Measurements from ENCODE around the gene TNPO2.

DNA sequence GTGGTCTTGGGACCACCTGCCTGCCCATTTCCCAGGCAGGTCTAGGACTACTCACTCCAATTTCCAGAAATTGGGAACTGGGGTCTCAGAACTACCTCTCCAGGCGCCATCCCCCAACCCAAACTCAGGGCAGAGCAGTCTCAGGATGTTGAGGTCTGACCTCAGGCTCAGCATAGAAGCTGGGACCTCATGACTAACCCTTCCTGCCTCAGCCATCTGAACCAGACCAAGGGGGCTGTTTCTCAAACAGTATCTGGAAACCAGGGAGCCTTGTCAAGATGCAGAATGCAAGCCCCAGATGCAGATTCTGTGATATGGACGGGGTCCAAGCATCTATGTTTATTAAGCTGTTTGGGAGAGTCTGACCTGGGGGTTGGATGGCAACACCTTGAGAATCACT is 28.6 kb downstream of the TNPO2 start:
- no peak for TF ChIP-seq ZNF367 (CRISPR knock-in tag; IDR thresholded peaks at IDR 0.05; ENCODE audit: borderline replicate concordance)
- TF ChIP-seq, protein P1, sequence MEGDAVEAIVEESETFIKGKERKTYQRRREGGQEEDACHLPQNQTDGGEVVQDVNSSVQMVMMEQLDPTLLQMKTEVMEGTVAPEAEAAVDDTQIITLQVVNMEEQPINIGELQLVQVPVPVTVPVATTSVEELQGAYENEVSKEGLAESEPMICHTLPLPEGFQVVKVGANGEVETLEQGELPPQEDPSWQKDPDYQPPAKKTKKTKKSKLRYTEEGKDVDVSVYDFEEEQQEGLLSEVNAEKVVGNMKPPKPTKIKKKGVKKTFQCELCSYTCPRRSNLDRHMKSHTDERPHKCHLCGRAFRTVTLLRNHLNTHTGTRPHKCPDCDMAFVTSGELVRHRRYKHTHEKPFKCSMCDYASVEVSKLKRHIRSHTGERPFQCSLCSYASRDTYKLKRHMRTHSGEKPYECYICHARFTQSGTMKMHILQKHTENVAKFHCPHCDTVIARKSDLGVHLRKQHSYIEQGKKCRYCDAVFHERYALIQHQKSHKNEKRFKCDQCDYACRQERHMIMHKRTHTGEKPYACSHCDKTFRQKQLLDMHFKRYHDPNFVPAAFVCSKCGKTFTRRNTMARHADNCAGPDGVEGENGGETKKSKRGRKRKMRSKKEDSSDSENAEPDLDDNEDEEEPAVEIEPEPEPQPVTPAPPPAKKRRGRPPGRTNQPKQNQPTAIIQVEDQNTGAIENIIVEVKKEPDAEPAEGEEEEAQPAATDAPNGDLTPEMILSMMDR (CRISPR knock-in tag; IDR thresholded peaks at IDR 0.05), result no peak
- no peak for TF ChIP-seq ZNF776 (CRISPR knock-in tag; IDR thresholded peaks at IDR 0.05)
- no peak for TF ChIP-seq HDAC2 (CRISPR knock-in tag; IDR thresholded peaks at IDR 0.05)
- TF ChIP-seq, protein P2, sequence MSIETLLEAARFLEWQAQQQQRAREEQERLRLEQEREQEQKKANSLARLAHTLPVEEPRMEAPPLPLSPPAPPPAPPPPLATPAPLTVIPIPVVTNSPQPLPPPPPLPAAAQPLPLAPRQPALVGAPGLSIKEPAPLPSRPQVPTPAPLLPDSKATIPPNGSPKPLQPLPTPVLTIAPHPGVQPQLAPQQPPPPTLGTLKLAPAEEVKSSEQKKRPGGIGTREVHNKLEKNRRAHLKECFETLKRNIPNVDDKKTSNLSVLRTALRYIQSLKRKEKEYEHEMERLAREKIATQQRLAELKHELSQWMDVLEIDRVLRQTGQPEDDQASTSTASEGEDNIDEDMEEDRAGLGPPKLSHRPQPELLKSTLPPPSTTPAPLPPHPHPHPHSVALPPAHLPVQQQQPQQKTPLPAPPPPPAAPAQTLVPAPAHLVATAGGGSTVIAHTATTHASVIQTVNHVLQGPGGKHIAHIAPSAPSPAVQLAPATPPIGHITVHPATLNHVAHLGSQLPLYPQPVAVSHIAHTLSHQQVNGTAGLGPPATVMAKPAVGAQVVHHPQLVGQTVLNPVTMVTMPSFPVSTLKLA (IDR thresholded peaks at IDR 0.05), result no peak
- no peak for TF ChIP-seq GABPB1 (CRISPR knock-in tag; IDR thresholded peaks at IDR 0.05)
- no peak for TF ChIP-seq KLF6 (CRISPR knock-in tag; IDR thresholded peaks at IDR 0.05)
- TF ChIP-seq, protein P3, sequence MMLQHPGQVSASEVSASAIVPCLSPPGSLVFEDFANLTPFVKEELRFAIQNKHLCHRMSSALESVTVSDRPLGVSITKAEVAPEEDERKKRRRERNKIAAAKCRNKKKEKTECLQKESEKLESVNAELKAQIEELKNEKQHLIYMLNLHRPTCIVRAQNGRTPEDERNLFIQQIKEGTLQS (CRISPR knock-in tag; IDR thresholded peaks at IDR 0.05), result no peak
